IPS DF 6.9 (cell line): ENCODE data around the gene HNRNPA0.

Experiments used
- DNase-seq: peaks from one replicate; pipeline ENCODE4 v3.0.0-alpha.2; 2013; ENCODE audit warnings: low read depth, low spot score
- H3K27ac ChIP-seq: one replicate; pipeline ENCODE4 v1.5.1; 2013; ENCODE audit warnings: low read length, control low read depth
- H3K27me3 ChIP-seq: 2 replicates; pipeline ENCODE4 v1.6.1; 2013; ENCODE audit warnings: mild to moderate bottlenecking, low read length; ENCODE audit not compliant: control insufficient read depth, insufficient read depth
- H3K36me3 ChIP-seq: 2 replicates; pipeline ENCODE4 v1.6.1; 2013; ENCODE audit warnings: low read length; ENCODE audit not compliant: control insufficient read depth, insufficient read depth
- H3K4me1 ChIP-seq: 2 replicates; pipeline ENCODE4 v1.6.1; 2013; ENCODE audit warnings: low read length; ENCODE audit not compliant: control insufficient read depth, insufficient read depth
- H3K4me3 ChIP-seq: 2 replicates; pipeline ENCODE4 v1.5.1; 2013; ENCODE audit warnings: mild to moderate bottlenecking, low read length
- H3K9me3 ChIP-seq: 2 replicates; pipeline ENCODE4 v1.6.1; 2013; ENCODE audit warnings: low read length, inconsistent platforms; ENCODE audit not compliant: control insufficient read depth, insufficient read depth
- WGBS: extraction: QIAGEN DNeasy Blood & Tissue Kit; methylation state at CpG from one replicate; pipeline ENCODE4 v1.1.7; 2013; ENCODE audit warnings: mixed read lengths, missing lambda C conversion rate; ENCODE audit not compliant: insufficient read length, insufficient coverage; 5-methylcytosine and 5-hydroxymethylcytosine counted together

HNRNPA0 gene

GRCh38 chr5:137724251-137724650, 29.9 kb downstream of the HNRNPA0 start:
- H3K36me3 ChIP-seq: no peaks in the 10 kb centered on the region
- WGBS: no CpG with 5 or more reads among the region's 2 CpGs
- H3K27me3 ChIP-seq: no peaks in the 10 kb centered on the region
- no peak overlapping the region for H3K27ac ChIP-seq
- H3K4me1 ChIP-seq: no peaks in the 10 kb centered on the region
- DNase-seq: no peak
- H3K9me3 ChIP-seq: no peaks in the 10 kb centered on the region
- H3K4me3 ChIP-seq: no peak overlapping the region

GRCh38 chr5:137718611-137719010, 35.6 kb downstream of the HNRNPA0 start:
- H3K36me3 ChIP-seq: no peaks in the 10 kb centered on the region
- H3K4me3 ChIP-seq: no peak overlapping the region
- H3K9me3 ChIP-seq: no peaks in the 10 kb centered on the region
- no peak for DNase-seq
- no peaks in the 10 kb centered on the region for H3K4me1 ChIP-seq
- no peak overlapping the region for H3K27ac ChIP-seq
- H3K27me3 ChIP-seq: no peaks in the 10 kb centered on the region

- Histone ChIP-seq H3K27ac (no peak overlapping the region), H3K27me3 (no peaks in the 10 kb centered on the region), H3K36me3 (no peaks in the 10 kb centered on the region), H3K4me1 (no peaks in the 10 kb centered on the region), H3K9me3 (no peaks in the 10 kb centered on the region), H3K4me3 (no peak overlapping the region)
- DNase-seq: no peak
- no CpG with 5 or more reads among the region's 3 CpGs for WGBS
These were observed 37.8 kb downstream of the HNRNPA0 start for GRCh38 chr5:137716337-137716736.

- H3K27me3 ChIP-seq: no peaks in the 10 kb centered on the region
- no peak for DNase-seq
- H3K4me1 ChIP-seq: no peaks in the 10 kb centered on the region
- no peaks in the 10 kb centered on the region for H3K9me3 ChIP-seq
- no peak overlapping the region for H3K4me3 ChIP-seq
- H3K36me3 ChIP-seq: no peaks in the 10 kb centered on the region
- no CpG with 5 or more reads among the region's 1 CpG for WGBS
- H3K27ac ChIP-seq: no peak overlapping the region
These were observed 38.7 kb downstream of the HNRNPA0 start for GRCh38 chr5:137715456-137715855.

GRCh38 chr5:137714946-137715345, 39.2 kb downstream of the HNRNPA0 start:
- Histone ChIP-seq H3K27me3 (no peaks in the 10 kb centered on the region), H3K36me3 (no peaks in the 10 kb centered on the region), H3K27ac (no peak overlapping the region), H3K4me1 (no peaks in the 10 kb centered on the region), H3K9me3 (no peaks in the 10 kb centered on the region), H3K4me3 (no peak overlapping the region)
- DNase-seq: no peak

- Histone ChIP-seq H3K27ac (no peak overlapping the region), H3K36me3 (0 out of 2 replicates have a peak, but pooled peaks cover under 1% of the 10 kb centered on the region), H3K9me3 (no peaks in the 10 kb centered on the region), H3K4me1 (no peaks in the 10 kb centered on the region), H3K4me3 (no peak overlapping the region), H3K27me3 (no peaks in the 10 kb centered on the region)
- DNase-seq: no peak
- no CpG with 5 or more reads among the region's 2 CpGs for WGBS
These were observed 39.7 kb downstream of the HNRNPA0 start for GRCh38 chr5:137714494-137714893.

GRCh38 chr5:137712139-137712667, 42.0 kb downstream of the HNRNPA0 start:
- Histone ChIP-seq H3K9me3 (no peaks in the 10 kb centered on the region), H3K4me1 (no peaks in the 10 kb centered on the region), H3K27ac (no peak overlapping the region), H3K27me3 (no peaks in the 10 kb centered on the region), H3K4me3 (no peak overlapping the region), H3K36me3 (0 out of 2 replicates have a peak, but pooled peaks cover 5% of the 10 kb centered on the region)
- no peak for DNase-seq
- no CpG with 5 or more reads among the region's 2 CpGs for WGBS

GRCh38 chr5:137710086-137710485, 44.1 kb downstream of the HNRNPA0 start:
- H3K27me3 ChIP-seq: no peaks in the 10 kb centered on the region
- no peak for DNase-seq
- WGBS: no CpG with 5 or more reads among the region's 5 CpGs

GRCh38 chr5:137708796-137709559, 45.2 kb downstream of the HNRNPA0 start:
- Histone ChIP-seq H3K4me1 (no peaks in the 10 kb centered on the region), H3K4me3 (no peak overlapping the region), H3K9me3 (no peaks in the 10 kb centered on the region), H3K27ac (no peak overlapping the region), H3K27me3 (no peaks in the 10 kb centered on the region), H3K36me3 (0 out of 2 replicates have a peak, but pooled peaks cover 5% of the 10 kb centered on the region)
- DNase-seq: no peak
- no CpG with 5 or more reads among the region's 3 CpGs for WGBS

More at GRCh38 chr5:137710086-137710485, 44.1 kb downstream of the HNRNPA0 start:
- H3K9me3 ChIP-seq: no peaks in the 10 kb centered on the region
- H3K4me1 ChIP-seq: no peaks in the 10 kb centered on the region
- H3K27ac ChIP-seq: no peak overlapping the region
- no peak overlapping the region for H3K4me3 ChIP-seq
- H3K36me3 ChIP-seq: 0 out of 2 replicates have a peak, but pooled peaks cover 5% of the 10 kb centered on the region

- no CpG with 5 or more reads among the region's 1 CpG for WGBS
- Histone ChIP-seq H3K9me3 (no peaks in the 10 kb centered on the region), H3K36me3 (0 out of 2 replicates have a peak, but pooled peaks cover 5% of the 10 kb centered on the region), H3K4me3 (no peak overlapping the region), H3K27me3 (no peaks in the 10 kb centered on the region), H3K4me1 (no peaks in the 10 kb centered on the region), H3K27ac (no peak overlapping the region)
- no peak for DNase-seq
These were observed 46.1 kb downstream of the HNRNPA0 start for GRCh38 chr5:137708062-137708461.

- Histone ChIP-seq H3K4me3 (no peak overlapping the region), H3K9me3 (no peaks in the 10 kb centered on the region), H3K27ac (no peak overlapping the region), H3K36me3 (0 out of 2 replicates have a peak, but pooled peaks cover 5% of the 10 kb centered on the region), H3K4me1 (no peaks in the 10 kb centered on the region), H3K27me3 (no peaks in the 10 kb centered on the region)
- DNase-seq: no peak
- WGBS: no CpG with 5 or more reads among the region's 2 CpGs
These were observed 47.3 kb downstream of the HNRNPA0 start for GRCh38 chr5:137706841-137707240.
